ENCODE measurements around the gene SERGEF.

Gene SERGEF

GRCh38 chr11:17927041-17927440, 85.8 kb downstream of the SERGEF start:
- TF ChIP-seq, protein P1, sequence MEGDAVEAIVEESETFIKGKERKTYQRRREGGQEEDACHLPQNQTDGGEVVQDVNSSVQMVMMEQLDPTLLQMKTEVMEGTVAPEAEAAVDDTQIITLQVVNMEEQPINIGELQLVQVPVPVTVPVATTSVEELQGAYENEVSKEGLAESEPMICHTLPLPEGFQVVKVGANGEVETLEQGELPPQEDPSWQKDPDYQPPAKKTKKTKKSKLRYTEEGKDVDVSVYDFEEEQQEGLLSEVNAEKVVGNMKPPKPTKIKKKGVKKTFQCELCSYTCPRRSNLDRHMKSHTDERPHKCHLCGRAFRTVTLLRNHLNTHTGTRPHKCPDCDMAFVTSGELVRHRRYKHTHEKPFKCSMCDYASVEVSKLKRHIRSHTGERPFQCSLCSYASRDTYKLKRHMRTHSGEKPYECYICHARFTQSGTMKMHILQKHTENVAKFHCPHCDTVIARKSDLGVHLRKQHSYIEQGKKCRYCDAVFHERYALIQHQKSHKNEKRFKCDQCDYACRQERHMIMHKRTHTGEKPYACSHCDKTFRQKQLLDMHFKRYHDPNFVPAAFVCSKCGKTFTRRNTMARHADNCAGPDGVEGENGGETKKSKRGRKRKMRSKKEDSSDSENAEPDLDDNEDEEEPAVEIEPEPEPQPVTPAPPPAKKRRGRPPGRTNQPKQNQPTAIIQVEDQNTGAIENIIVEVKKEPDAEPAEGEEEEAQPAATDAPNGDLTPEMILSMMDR (conservative IDR thresholded peaks at IDR 0.05; ENCODE audit: low read length): no peak
- DNase-seq (ENCODE audit: low read depth): no peak
- no peak overlapping the region for H3K4me3 ChIP-seq (ENCODE audit: low read length)

DNA sequence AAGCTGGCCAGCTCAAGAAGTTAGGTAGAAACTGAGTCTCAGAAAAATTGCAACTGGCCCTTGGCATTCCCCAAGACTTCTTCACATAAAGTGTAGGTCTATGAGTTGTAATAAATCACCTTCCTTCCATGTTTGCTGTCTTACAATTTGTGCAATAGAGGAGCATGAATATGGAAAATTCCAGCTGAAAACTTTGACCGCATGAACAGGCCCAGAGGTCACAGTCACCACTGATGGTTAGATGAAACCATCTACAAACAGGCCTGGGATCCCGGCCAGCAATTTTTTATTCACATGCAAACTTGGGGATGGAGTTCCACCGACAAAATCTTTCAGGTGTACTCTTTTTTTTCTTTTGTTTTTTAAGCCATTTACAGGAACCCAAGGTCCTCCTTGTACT, 88.1 kb downstream of the SERGEF start:
- no peak overlapping the region for H3K4me3 ChIP-seq (ENCODE audit: low read length)
- DNase-seq (ENCODE audit: low read depth): no peak
- TF ChIP-seq, protein P1 (conservative IDR thresholded peaks at IDR 0.05; ENCODE audit: low read length): no peak

DNA sequence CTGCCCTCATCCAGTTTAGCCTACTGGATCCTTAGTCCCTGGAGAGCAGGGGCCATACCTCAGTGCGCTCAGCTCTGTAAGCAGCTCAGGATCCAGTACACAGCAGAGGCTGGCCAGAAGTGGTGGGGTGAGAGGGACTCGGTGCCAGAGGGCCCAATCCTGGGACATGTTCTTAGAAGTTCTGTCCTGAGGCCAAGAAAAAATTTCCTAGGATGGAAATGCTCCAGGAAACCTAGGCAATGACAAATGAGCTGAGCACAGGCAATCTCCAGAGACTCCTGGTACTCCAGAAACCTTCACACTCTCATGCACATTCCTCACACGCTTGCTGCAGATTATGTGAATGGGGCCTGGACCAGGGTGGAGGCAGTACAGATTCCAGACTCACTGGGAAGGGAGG, 89.6 kb downstream of the SERGEF start:
- DNase-seq (ENCODE audit: low read depth): peak; percentile 40
- TF ChIP-seq, protein P1 (conservative IDR thresholded peaks at IDR 0.05; ENCODE audit: low read length): no peak
- no peak overlapping the region for H3K4me3 ChIP-seq (ENCODE audit: low read length)

GRCh38 chr11:17922416-17922788, 90.4 kb downstream of the SERGEF start:
- no peak for DNase-seq (ENCODE audit: low read depth)
- TF ChIP-seq, protein P1 (conservative IDR thresholded peaks at IDR 0.05; ENCODE audit: low read length): no peak
- no peak overlapping the region for H3K4me3 ChIP-seq (ENCODE audit: low read length)

DNA sequence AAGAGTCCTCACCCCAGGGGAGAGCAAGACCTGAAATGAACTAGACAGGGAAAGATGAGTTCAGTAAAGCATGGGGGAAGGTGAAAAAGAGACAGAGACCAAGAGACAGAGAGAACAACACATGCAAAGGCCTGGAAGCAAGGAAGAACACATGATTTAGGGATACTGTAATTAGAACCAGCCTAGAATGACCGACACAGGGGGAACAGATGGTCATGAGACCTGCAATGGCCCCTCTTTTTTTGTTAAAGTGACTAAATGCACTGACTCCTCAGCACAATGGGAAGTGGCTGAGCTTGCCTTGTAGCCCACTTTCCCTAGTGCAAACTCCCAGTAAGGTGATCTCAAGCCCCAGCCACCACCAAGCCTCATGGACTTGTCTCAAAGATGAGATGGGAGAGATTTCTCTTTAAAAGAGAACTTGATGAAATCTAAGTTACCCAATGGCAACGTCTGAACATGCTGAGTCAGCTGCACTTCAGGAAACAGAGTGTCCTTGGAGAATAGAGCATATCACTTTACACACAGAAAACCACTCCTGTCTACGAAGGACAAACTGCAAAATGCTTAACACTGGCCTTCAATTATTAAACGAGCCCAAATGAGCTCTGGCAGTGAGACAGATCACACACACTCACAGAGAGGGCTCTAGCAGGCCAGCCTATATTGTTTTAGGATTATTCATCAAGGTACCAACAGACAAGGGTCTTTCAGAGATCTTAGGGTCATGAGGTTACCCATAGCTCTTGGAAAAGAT, 91.0 kb downstream of the SERGEF start:
- DNase-seq (ENCODE audit: low read depth): peak; percentile 58
- TF ChIP-seq, protein P1 (conservative IDR thresholded peaks at IDR 0.05; ENCODE audit: low read length): no peak
- no peak overlapping the region for H3K4me3 ChIP-seq (ENCODE audit: low read length)

GRCh38 chr11:17918049-17918605, 94.7 kb downstream of the SERGEF start:
- no peak overlapping the region for H3K4me3 ChIP-seq (ENCODE audit: low read length)
- DNase-seq (ENCODE audit: low read depth): no peak

More at GRCh38 chr11:17918049-17918605, 94.7 kb downstream of the SERGEF start:
- TF ChIP-seq, protein P1 (conservative IDR thresholded peaks at IDR 0.05; ENCODE audit: low read length): no peak
